HG03095 (cell line): ENCODE measurements around the gene VEGFD.
"Not testable (repeated sequence)": the region's sequence is repeated elsewhere in the genome, so short reads cannot be mapped to it uniquely, and the experiment has no call there.

Source experiments
- ATAC-seq: cut with Tn5 transposase; IDR thresholded peaks from one replicate; pipeline ENCODE4 v1.9.1; 2021; ENCODE audit warnings: moderate library complexity; ENCODE audit not compliant: unreplicated experiment

Gene VEGFD

GRCh38 chrX:15314472-15314871 is 69.7 kb downstream of the VEGFD start:
- no peak for ATAC-seq

DNA sequence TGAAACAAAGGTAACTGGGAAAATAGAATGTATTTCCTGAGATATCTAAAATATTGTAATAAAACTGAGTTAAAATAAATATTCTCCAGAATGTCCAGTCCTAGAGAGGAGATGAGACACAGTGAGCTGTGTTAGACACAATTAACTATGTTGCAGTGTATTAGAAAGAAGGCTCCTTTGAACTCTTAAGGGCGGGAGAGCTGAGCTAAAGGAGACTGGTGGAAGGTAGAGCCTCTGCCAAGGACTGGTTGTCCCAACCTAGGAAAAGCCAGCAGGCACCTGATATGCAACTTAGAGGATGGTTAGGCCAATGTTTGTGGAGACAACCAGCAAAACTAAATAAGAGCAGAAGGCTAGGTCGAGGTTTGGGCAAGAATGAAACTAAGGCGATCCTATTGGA is 73.1 kb downstream of the VEGFD start:
- ATAC-seq = no peak

- no peak for ATAC-seq
Observed at GRCh38 chrX:15310117-15310516, 74.1 kb downstream of the VEGFD start.

- not testable (repeated sequence) for ATAC-seq
Observed at GRCh38 chrX:15305899-15306298, 78.3 kb downstream of the VEGFD start.

DNA sequence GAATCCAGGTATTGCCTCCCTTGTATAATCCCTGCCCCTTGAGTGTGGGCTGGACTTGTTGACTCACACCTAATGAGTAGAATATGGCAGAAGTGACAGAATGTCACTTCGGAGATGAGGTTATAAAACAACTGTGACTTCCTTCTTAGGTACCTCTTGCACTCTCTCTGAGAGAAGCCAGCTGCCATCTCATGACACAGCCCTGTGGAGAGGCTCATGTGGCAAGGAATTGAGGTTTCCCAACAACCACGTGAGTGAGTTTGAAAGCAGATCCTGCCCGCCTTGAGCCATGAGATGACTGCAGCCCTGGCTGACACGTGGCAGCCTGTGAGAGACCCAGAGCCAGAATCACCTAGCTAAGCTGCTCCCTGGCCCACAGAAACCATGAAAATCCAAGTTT is 82.3 kb downstream of the VEGFD start:
- no peak for ATAC-seq

GRCh38 chrX:15299941-15300851 is 84.0 kb downstream of the VEGFD start:
- no peak for ATAC-seq

GRCh38 chrX:15298780-15299179 is 85.4 kb downstream of the VEGFD start:
- ATAC-seq = no peak

DNA sequence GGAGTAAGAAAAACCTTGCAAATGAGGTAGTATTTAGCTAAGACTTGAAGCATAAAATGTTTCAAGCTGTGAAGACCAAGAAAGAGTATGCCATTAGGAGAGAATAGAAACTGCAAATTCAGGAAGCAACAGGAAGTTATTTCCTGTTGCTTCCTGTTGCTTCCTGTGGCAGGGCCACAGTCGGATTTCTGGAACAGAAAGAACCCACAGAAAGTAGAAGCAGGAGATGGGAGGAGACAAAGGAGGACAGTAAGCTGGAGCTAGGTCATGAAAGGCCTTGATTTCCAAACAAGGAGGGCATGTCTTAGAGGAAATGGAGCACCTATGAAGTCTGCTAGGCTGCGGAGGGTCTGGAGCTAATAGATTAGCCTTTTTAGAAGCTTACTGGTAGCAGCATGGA is 86.0 kb downstream of the VEGFD start:
- ATAC-seq = no peak
